Stimulated activated CD4-positive, alpha-beta T cell treated with anti-CD3 and anti-CD28 coated beads, Interleukin-15, amount 100 ng/mL, for 48 hours (primary cell): ENCODE data around the gene BIVM.
"Not testable (repeated sequence)": the region's sequence is repeated elsewhere in the genome, so short reads cannot be mapped to it uniquely, and the experiment has no call there.

ENCODE experiments used
- DNase-seq, 2 donors: peaks; one replicate each; pipeline ENCODE4 v3.0.0-alpha.2; 2020; ENCODE audit warnings: low read depth in 2 of 2

The BIVM gene

GRCh38 chr13:102798581-102799425 lies at the start of gene BIVM, which contains the start of gene POGLUT2:
Gene BIVM, plus strand, starts transcription at chr13:102799119. Its CDS starts 8,149 bp downstream, at chr13:102807268.
Gene POGLUT2, minus strand, starts transcription at chr13:102798976. Its CDS starts 306 bp downstream, at chr13:102798670.
- peak; percentile 73 to 80 for DNase-seq

DNA sequence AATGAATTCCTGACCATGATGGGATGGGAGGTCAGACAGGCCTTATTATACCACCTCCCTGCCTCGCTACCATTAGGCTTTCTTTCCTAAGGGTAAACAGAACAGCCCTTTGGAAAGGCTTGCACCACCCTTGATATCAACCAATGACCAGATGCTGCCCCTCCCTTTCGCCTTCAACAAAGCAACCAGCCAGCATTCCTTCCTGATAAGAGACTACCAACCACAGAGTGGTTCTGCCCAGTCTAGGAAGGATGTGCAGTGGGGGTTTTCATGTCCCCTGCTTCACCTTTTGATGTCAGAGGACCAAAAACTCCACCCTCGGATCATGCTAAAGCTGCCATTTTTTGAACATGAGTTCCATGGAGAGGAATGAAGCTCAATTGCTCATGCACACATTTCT lies 47.0 kb upstream of the BIVM start:
- no peak for DNase-seq

DNA sequence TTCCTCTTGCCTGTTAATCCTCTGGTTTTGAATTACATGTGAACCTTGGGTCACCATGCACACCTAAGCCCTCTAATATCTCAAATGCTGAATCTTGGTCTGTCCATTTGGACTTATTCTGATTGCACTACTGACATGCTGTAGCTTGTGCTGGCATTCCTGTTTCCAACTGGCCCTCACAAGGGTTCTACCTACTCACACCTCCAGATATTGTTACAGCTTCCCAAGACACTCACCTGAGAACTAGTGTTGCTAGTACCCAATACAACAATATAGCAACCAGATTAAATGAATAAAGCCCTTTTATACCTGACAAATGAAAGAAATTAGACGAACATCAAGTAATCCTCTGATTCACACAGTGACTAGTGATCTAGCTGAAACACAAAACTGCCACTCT lies 41.9 kb upstream of the BIVM start:
- no peak for DNase-seq

DNA sequence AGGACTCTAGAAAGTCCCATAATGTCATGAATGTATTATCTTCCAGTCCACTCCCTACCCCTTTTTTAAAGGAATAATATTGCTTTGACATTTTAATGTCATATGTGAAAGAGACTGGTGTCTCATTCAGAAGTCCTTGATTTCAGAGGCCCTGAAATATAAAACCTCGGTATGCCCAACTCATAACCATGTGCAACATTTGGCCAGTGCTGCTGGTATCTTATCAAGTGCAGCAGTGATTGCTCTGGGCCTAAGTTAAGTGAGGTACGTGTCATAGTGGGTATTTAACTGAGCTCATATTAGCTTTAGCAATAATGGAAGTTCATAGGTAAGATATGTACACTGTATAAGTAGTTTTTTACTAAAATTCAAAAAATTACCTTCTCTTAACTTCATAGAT lies 40.1 kb upstream of the BIVM start:
- DNase-seq, result no peak

DNA sequence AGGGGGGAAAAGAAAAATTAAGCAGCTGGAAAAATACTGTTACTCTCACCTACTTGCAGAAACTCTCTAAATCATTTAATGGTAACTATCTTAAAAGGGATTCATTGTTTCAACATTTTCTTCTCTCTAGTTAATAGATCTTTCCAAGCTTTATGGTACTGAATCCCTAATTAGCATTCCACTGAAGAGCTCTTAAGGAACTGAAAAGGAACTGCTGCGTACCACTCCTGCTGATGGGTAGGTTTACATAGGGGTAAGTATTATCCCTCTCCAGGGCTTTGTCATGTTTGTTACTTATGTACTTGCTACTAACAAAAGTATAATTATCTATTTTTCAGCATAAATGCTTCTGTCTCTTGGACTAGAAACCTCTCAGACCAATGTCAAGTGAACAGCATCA lies 37.8 kb upstream of the BIVM start:
- no peak for DNase-seq

DNA sequence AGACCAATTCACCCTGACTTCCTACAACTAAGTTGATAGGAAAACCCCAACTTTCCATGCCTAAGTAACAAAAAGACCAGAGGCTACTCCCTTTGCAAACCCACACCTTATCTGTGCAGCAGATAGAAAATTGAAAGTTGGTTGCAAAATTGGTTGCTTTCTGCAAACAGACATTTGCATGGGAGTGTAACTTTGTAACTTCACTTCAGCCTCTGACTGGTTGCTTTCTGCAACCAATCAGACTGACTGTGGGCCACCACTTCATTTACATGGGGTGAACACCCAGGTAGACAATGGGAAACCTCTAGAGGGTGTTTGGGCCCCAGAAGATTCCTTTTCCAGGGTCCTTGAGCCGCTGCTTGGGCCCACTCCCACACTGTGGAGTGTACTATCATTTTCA lies 35.2 kb upstream of the BIVM start:
- DNase-seq, result no peak

GRCh38 chr13:102768909-102769308 lies 30.0 kb upstream of the BIVM start:
- no peak for DNase-seq

DNA sequence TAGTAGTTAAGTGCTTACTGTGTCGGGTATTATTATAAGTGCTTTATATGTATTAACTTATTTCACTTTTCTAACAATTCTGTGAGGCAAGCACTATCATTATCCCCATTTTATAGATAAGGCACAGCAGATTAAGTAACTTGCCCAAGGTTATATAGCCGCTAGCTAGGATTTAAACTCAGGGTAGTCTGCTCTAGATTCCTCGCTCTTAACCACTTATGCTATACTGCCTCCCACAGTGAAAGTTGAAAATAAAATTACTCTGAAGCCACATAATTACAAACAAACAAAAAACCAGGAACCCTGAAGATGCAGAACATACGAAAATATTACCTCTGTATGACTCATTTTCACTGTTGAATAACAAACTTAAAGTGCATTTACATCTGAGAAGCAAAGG lies 29.2 kb upstream of the BIVM start:
- DNase-seq, result no peak

DNA sequence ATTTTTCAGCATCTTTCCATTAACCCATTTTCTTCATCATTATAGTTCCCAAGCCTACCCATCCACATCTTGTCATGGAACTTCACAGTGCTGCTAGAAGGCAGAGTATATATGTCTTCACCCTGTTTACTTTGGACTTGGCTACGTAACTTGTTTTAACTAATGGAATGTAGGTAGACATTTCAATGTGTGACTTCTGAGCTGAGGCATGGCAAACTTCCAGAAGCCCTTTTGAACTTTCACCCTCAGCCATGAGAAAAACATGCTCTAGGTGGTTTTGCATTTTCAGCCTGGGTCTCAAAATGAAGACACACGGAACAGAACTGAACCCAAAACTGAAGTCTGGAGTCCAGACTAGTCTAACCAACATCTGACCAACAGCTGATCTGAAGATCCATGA lies 28.5 kb upstream of the BIVM start:
- no peak for DNase-seq

DNA sequence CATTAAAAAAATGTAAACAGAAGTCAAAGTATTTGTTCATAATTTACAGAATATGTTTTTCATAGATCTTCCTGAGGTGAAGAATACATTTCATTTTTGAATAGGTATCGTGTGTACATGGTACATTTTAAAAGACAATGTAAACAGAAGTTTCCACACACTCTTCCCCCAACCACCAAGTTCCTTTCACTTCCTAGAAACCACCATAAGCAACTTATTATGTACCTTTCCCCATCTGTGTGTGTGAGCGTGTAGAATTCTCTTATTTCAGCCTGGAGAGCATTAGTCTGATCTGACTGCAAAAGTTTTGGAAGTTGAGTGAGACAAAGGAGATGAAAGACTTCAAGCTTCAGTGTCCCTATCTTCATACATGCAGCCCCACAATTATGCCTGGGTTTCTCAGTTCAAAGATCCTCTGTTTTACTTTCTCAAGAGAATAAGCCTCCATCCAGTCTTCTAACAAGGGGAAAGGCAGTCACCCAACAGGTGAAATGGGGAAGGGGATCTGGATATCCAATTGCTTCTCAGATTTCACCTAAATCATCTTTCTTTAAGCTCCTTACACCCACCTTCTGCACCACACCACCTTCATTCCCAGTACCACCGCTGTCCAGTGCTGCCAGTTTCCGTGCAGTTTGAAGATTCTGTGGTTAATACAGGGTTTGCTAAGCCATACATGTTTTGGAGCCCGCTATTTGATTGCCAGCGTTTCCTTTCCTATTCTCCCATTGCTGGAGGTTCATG lies 27.4 kb upstream of the BIVM start:
- no peak for DNase-seq

- no peak for DNase-seq
Measured at GRCh38 chr13:102772042-102772425, 26.9 kb upstream of the BIVM start.

GRCh38 chr13:102773441-102774213 lies 25.3 kb upstream of the BIVM start, which contains the start of gene TEX30:
Gene TEX30, minus strand, starts transcription at chr13:102773786. Its CDS starts 3,760 bp downstream, at chr13:102770026.
- DNase-seq, result peak; percentile 67 to 79

- DNase-seq, result no peak
Measured at GRCh38 chr13:102774214-102774568, 24.7 kb upstream of the BIVM start.

- DNase-seq, result no peak
Measured at GRCh38 chr13:102774591-102775520, 24.1 kb upstream of the BIVM start.

DNA sequence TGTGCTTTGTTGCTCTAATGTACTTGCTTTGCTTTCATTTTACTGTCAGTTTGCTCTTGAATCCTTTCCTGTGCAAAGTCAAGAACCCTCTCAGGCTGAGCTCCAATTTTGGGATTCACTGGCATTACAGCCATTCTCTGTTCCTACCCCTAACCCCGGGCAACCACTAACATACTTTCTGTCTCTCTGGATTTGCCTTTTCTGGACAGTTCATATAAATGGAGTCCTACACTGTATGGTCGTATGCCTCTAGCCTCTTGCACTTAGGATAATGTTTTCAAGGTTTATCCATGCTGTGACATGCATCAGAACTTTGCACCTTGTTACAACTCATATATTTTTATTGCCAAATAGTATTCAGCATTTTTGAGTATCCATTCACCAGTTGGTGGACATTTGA lies 22.6 kb upstream of the BIVM start:
- DNase-seq, result no peak

- DNase-seq, result no peak
Measured at GRCh38 chr13:102777736-102778135, 21.2 kb upstream of the BIVM start.

GRCh38 chr13:102779436-102780159 lies 19.3 kb upstream of the BIVM start:
- DNase-seq, result no peak

DNA sequence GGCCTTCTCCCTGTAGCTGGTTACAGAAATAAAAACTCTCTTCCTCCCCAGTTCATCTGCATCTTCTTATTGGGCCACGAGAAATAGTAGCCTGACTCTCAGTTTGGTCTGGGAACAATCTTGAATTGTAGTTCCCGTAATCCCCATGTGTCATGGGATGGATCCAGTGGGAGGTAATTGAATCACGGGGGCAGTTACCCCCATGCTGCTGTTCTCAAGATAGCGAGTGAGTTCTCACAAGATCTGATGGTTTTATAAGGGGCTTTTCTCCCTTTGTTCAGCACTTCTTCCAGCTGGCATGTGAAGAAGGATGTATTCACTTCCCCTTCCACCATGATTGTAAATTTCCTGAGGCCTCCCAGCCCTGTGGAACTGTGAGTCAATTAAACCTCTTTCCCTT lies 18.3 kb upstream of the BIVM start:
- not testable (repeated sequence) for DNase-seq

DNA sequence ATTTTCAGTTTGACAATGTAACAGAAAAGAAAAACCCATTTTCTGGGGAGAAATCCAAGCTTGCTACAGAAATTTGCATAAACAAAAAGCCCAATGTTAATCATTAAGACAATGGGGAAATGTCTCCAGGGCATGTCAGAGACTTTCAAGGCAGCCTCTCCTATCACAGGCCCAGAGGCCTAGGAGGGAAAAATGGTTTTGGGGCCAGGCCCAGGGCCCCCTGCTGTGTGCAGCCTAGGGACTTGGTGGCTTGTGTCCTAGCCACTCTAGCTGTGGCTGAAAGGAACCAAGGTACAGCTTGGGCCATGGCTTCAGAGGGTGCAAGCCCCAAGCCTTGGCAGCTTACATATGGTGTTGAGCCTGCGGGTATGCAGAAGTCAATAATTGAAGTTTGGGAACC lies 17.3 kb upstream of the BIVM start:
- DNase-seq, result no peak

- DNase-seq, result no peak
Measured at GRCh38 chr13:102784483-102784882, 14.4 kb upstream of the BIVM start.
